GM12874 (cell line): ENCODE measurements around the gene RPRD1A.

Experiments
- TF ChIP-seq, protein P1 (sequence below): IDR thresholded peaks from 2 replicates; pipeline ENCODE4 v1.5.1; 2011; ENCODE audit warnings: low read depth, mild to moderate bottlenecking, control low read depth, low read length, moderate library complexity; ENCODE audit not compliant: insufficient read depth

Gene RPRD1A

DNA sequence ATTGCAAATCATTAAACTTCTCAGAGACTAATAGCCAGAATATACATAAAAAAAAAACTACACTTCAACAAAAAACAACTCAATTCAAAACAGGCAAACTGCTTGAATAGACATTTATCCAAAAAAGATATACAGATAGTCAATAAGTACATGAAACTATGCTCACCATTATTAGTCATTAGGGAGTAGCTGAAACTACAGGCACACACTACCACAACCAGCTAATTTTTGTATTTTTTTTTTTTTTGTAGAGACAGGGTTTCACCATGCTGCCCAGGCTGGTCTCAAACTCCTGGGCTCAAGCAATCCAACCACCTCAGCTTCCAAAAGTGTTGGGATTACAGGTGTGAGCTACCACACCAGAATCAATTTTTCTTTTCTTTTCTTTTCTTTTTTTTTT, 16.9 kb downstream of the RPRD1A start:
- TF ChIP-seq, protein P1, sequence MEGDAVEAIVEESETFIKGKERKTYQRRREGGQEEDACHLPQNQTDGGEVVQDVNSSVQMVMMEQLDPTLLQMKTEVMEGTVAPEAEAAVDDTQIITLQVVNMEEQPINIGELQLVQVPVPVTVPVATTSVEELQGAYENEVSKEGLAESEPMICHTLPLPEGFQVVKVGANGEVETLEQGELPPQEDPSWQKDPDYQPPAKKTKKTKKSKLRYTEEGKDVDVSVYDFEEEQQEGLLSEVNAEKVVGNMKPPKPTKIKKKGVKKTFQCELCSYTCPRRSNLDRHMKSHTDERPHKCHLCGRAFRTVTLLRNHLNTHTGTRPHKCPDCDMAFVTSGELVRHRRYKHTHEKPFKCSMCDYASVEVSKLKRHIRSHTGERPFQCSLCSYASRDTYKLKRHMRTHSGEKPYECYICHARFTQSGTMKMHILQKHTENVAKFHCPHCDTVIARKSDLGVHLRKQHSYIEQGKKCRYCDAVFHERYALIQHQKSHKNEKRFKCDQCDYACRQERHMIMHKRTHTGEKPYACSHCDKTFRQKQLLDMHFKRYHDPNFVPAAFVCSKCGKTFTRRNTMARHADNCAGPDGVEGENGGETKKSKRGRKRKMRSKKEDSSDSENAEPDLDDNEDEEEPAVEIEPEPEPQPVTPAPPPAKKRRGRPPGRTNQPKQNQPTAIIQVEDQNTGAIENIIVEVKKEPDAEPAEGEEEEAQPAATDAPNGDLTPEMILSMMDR = no peak

DNA sequence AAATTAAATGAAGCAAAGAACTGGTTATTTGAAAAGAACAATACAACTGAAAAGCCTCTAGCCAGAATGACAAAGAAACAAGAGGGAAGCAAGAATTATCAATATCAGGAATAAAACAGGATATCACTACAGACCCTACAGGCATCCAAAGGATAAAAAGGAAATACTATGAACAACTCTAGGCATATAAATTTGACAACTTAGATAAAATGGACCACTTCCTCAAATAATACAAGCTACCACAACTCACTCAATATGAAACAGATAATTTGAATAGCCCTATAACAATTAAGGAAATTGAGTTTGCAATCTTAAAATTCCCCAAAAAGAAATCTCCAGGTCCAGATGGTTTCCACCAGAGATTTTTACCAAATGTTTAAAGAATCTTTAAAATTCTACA, 19.8 kb downstream of the RPRD1A start:
- TF ChIP-seq, protein P1 = no peak

DNA sequence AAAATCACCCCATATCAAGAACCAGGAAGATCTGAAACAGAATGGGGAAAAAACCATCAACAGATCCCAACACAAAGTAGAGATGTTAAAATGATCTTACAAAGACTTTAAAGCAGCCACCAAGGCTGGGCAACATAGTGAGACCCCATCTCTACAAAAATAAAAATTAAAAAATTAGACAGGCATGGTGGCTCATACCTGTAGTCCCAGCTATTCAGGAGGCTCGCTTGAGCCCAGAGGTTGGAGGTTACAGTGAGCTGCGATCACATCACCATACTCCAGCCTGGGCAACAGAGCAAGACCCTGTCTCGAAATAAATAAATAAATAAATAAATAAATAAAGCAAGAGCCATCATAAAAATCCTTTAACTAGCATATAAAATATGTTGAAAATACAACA, 20.5 kb downstream of the RPRD1A start:
- TF ChIP-seq, protein P1 = no peak

DNA sequence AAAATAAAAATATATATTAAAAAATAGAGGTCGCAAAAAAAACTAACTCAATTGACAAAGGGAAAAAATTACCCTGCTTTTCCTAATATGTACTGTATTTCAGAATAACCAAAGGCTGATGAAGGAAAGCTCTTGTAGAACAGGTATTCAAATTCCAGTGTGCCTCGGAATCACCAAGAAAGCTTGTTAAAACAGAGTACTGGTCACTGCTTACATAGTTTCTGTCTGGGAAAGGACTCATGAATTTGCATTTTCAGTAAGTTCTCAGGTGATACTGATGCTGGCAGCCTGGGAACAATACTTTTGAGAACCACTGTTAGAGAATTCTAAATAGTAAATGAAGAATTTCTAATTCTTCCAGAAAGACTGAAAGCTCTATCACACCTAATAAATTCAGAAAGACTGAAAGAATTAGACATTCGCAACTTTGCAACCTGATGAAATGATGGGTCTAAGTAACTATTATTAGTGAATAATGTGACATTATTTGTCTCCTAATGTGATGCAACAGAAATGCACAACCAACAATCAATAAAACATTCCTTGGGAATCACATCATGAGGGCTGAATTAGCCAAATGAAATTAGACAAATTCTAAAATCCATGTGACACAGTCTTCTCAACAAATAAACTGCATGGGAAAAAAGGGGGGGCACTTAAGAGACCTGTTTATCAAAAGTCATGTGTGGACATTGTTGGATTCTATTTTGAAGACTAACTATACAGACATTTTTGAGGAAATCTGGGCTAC, 21.9 kb downstream of the RPRD1A start:
- TF ChIP-seq, protein P1 = no peak

DNA sequence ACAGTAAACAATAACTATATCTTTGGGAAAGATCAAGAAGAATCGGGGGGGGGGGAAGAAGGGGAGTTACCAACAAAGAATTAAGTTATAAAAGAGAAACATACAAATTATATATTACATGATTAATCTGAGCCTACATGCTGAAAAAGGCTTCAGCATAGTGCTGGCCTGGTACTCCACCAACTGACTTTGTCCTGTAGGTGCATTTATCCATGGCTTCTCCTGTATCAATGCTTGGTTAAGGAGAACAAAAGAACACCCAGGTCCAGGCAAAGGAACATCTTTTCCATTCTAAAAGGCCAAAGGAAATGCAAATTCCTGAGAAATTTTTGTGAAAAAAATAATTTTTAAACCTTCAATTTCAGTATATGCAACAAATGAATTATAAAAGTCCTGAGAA, 24.2 kb downstream of the RPRD1A start:
- TF ChIP-seq, protein P1 = no peak

DNA sequence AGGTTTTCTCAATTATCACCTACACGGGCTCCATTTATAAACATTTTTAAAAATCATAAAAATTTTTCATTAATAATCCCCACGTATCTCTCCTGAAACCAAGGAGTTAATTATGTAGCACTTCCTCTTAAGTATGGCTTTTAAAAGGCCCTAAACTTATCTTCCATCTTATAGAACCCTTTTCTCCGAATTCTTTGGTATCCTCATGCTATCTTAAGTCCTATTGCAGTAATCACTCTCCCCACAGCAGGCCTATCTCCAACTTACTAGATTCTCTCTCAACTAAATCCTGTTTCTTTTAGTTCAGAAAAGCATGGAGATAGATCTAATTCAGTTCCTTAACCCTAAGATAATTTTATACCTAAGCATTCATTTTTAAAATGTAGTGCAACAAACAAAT, 26.2 kb downstream of the RPRD1A start:
- TF ChIP-seq, protein P1 = no peak

DNA sequence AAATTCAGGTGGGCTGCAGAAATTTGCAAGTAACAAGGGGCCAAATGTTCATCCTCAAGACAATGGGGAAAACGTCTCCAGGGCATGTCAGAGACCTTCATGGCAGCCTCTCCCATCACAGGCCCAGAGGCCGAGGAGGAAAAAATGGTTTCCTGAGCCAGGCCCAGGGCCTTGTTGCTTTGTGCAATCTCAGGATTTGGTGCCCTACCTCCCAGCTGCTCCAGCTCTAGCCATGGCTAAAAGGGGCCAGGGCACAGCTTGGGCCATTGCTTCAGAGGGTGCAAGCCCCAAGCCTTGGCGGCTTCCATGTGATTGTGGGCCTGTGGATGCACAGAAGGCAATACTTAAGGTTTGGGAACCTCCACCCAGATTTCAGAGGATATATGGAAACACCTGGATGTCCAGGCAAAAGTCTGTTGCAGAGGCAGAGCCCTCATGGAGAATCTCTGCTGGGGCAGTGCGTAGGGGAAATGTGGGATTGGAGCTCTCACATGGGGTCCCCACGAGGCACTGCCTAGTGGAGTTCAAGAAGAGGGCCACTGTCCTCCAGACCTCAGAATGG, 29.2 kb downstream of the RPRD1A start:
- TF ChIP-seq, protein P1 = no peak
